ENCODE data around the gene C15orf62.

Gene C15orf62

GRCh38 chr15:40769274-40770146 lies at the start of gene C15orf62:
Gene C15orf62, plus strand, starts transcription at chr15:40769980. Its CDS starts 516 bp downstream, at chr15:40770496.
- DNase-seq, result no peak

DNA sequence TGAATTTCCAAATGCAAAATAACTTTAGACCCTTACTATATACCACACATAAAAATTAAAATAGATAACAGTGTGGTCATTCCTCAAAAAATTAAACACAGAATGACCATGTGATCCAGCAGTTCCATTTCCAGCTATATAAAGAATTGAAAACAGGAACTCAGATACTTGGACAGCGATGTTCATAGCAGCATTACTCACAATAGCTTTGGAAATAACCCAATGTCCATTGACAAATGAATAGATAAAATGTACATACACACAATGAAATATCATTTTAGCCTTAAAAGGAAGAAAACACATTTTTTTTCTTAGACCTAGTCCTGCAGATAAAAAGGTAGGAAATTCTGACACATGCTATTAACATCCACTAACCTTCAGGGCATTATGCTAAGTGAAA lies 48.1 kb upstream of the C15orf62 start:
- no peak for DNase-seq

DNA sequence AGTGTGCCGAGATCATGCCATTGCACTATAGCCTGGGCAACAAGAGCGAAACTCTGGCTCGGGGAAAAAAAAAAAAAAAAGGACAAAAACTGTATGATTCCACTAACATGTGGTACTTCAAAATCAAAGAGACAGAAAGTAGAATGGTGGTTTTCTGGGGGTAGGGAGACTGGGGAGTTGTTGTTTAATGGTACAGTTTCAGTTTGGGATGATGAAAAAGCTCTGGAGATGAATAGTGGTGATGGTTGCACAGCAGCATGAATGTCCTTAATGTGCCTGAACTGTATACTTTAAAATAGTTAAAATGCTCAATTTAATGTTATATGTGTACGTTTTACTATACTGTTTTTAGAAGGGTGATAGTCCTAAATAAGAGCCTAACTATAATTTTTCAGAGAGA lies 47.4 kb upstream of the C15orf62 start:
- no peak for DNase-seq

- DNase-seq, result no peak
Observed at GRCh38 chr15:40722934-40723333, 46.8 kb upstream of the C15orf62 start.

DNA sequence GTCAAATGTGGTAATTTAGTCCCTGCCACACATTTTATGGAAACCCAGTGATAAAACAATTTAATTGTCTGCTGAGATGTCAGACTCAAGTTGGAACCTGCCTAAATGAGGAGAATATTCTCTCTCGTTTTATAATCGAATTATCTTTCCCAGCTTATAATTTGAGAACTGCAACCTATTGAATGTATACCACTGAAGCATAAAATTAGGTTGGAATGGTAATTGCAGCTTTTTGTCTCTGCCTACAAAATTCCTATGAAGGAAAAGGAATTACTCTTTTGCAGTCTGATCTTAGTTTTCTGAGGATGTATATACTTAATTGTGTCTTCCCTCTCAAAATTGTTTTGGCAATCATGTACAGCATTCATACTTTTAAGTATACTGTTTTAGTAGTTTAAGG lies 45.9 kb upstream of the C15orf62 start:
- no peak for DNase-seq

DNA sequence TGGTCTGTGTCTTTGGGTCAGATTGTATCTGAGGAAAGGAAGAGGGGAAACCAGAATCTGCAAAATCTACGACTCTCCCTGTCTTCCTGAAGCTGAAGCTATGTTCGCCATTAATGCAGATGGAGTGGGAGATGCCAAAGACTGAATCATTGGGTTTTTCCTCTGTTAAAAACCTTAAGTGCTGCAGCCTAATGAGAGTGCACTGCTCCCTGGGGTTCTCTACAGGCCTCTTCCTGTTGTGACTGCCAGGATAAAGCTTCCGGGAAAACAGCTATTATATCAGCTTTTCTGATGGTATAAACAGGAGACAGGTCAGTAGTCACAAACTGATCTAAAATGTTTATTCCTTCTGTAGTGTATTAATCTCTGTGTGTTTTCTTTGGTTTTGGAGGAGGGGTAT lies 38.7 kb upstream of the C15orf62 start:
- no peak for DNase-seq

GRCh38 chr15:40736575-40736974 lies 33.2 kb upstream of the C15orf62 start:
- DNase-seq, result no peak

GRCh38 chr15:40737048-40737447 lies 32.7 kb upstream of the C15orf62 start:
- no peak for DNase-seq

DNA sequence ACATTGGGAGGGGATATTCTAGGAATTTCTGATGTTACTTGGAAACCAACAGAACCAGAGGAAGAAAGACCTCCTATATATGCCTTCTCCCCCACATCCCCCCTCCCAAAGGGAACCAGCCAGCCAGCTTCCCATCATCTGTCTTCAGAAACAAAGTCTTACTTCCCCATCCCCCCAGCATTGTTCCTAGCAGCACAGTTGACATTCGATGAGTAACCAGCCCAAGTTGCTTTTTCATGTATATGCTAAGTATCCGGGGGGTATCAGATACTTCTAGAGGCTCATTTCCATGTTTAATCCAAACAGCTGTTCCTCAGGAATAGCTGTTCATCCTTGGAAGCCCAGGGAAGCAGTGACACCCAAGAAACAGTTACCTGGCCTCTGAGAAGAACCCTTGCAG lies 30.7 kb upstream of the C15orf62 start:
- DNase-seq, result no peak

DNA sequence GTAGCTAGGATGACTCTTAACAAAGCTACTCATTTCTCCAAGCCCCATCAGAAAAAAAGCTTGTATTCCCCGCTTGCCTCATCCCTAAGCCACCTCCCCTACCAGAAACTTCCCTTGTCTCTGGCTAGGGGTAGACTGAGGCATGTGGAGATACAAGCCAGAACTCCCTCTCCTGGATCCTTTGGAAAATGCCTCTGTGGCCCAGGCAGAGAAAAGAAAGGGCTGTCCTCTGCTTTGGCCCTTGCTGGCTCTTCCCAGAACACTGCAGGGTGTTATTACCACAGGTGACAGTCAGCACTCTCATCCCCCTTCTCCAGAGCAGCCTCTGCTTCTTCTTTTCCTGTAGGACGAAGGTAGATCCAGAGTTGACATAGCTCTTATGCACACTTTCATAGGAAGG lies 29.9 kb upstream of the C15orf62 start:
- no peak for DNase-seq

DNA sequence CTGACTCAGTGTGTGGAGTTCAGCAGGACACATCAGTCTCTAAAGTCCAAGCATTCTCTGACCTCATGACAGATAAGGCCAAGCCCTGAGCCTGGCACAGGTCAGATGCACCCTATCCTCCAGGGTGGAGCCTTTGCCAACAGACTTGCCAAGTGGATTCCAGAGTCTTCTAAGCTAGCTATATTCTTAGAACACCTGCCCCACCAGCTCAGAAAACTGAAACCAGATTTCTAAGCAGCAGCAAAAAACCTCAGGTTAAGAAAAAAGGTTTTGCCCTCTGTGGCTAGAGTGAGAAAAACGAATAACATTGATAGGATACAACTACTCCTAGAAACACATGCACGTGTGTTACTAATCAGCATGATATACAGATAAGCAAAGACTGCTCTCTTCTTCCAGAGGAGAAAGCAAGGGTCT lies 26.3 kb upstream of the C15orf62 start:
- DNase-seq, result no peak

DNA sequence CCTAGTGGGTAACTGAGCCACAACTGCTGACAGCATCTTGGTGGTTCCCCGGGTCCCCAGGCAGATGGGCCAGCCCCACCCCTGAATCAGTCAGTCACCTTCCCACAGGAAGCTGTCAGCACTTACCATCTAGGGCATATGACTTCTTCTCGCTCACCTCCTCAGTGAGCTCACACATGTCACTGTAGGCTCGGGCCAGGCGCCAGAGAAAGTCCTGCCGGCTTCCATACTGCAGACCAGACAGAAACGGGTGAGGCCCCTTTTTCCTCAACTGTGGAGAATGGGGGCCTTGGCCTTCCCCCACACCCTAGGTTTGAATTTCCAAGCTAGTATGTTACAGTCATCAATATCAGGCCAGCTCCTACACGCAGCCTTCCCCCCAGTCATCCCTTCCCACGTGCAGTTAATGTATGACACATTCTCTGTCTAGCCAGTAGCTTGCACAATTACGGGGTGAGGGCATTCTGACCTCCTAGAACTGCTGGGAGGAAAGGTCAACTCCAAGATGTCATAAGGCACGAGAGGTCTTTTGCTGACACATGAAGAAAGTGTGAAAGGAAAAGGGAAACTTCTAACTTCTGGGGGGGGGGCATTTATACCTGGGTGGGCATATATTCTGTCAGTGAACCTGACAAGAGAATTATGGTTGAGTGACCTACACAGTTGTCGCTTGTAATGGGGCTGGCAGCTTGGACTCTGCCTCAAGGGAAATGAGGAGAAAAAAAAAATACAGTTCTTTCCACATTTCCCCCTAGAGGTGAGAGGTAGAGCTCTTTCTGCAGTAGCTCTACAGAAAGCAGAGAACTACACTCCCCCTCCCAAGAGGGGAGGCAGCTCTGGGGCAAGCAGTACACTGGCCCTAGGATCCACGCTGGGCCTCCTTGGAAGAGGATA lies 25.6 kb upstream of the C15orf62 start:
- DNase-seq, result no peak

DNA sequence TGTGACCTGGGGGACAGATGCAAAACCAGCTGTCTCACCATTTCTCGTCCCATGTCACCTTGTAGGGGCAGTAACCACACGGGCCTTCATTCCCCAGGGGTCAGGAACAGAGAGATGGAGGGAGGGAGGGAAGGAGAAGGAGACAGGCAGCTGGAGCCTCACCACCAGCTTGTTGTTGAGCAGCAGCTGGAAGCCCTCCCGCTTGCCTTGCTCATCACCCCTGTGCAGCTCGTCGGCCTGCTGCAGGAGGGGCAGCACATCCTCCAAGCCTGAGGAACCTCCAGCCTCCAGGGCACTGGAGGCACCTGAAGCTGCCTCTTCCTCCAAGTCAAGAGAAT lies 25.0 kb upstream of the C15orf62 start:
- no peak for DNase-seq

DNA sequence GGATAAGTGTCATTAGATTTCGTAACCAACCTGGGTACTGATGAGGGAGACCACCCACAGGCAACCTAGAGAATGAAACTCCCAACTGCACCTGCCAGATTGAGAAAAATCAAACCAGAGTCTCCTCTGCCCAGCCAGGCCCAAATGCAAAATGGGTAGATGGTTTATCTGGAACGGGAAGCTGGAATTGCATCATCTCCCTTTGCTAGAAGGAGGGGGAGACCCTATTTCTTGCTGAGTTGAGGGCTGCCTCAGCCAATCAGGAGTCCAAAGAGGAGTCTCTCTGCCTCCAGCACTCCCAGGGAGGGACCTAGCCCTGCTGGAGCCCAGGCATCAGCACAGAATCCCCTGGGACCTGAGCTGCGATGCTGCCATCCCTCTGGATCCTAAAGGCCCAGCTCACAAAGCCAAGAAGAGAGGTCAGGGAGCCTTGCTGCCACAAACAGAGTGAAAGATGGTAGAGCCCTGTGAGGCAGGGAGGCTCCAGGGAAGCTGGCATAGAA lies 22.8 kb upstream of the C15orf62 start:
- no peak for DNase-seq

- DNase-seq, result no peak
Observed at GRCh38 chr15:40747685-40748631, 21.8 kb upstream of the C15orf62 start.

- no peak for DNase-seq
Observed at GRCh38 chr15:40749151-40749630, 20.6 kb upstream of the C15orf62 start.

DNA sequence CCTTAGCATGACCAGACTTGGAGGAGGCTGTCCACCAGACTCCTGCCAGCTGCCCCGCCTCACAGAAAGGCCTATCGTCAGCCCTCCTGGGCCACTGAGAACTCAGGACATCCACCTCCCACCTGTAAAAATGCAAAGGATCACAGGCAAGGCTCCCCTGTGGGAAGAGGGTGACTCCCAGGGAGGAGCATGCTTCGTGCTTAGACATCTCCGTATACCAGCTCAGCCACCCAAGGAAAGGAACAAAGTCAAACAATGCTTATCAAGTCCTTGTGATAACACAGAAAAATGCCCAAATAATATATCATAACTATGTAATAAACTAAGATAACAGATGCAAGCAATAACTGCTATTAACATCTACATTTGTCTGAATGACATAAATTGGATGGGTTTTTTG lies 18.9 kb upstream of the C15orf62 start:
- no peak for DNase-seq

GRCh38 chr15:40751745-40752144 lies 18.0 kb upstream of the C15orf62 start:
- no peak for DNase-seq

DNA sequence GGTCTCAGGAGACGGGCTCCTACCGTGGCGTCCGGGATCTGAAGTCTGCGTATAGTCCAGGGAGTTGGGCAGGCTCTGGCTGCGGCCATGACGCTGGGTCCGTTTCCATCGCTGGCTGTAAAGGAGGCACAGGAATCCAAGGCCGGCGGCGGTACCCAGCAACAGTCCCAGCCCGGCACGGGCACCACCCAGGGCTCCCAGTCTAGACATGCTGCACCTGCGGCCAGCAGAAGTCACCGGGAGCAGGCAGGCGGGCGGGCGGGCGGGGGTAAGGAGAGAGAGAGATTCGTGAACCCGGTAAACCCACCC lies 15.3 kb upstream of the C15orf62 start:
- DNase-seq, result no peak

DNA sequence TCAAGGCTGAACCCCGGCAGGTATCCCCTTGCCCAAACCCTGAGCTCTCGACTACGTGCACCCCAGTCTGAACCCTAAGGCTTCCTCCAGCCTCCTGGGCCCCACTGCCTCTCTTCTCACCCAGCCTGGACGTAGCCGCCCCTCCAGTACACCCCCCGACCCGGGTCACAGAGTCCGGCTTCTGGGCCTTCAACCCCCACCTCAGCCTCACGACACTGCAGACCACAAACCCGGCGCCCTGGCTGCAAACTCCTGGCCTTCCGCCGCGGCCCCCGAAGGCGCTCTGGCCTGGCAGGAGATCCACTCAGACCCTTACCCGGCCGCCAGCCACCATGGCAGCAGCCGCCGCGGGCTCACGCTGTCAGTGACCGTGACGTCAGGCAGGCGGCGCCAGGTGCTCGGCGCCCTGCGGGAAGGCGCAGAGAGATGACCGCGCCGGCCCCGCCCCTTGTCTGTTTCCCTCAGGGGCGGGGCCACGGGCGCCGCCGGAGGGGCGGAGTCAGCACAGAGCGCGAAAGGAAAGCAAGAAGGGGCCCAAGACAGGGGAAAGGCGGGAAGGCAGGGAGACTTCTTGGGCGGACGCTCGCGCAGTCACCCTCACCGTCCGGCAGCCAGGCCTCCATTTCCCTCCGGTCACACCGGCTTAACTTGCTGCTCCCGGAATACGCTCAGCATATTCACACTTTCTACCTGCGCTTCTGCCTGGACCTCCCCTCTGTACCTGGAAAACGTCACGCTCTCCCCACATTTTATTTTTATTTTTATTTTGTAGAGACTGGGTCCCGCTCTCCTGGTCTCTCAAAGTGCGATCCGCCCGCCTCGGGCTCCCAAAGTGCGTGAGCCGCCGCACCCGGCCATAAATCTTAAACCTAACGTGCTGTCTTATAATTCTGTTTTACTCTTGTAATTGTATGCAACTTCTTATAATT lies 14.6 kb upstream of the C15orf62 start, which contains the start of gene RMDN3:
Gene RMDN3, minus strand, starts transcription at position 372 of the 929 bp plus-strand sequence. CDS start 471 bp downstream, outside the sequence.
- peak; percentile 90 for DNase-seq

- no peak for DNase-seq
Observed at GRCh38 chr15:40755812-40756208, 14.0 kb upstream of the C15orf62 start.

All from NCI-H774 (cell line).